Measurements from ENCODE around the gene CLEC4G. TPM values are rescaled to one million over a fixed set of nuclear protein-coding genes. Genes with fewer than 3 reads are reported as not detected.

The CLEC4G gene
- total and polyA plus RNA-seq, 2 of the 8 experiments (the other 6 are each of a cell fraction or from before 2014, with no cell fraction given): 0.35 to 2.9 TPM

DNA sequence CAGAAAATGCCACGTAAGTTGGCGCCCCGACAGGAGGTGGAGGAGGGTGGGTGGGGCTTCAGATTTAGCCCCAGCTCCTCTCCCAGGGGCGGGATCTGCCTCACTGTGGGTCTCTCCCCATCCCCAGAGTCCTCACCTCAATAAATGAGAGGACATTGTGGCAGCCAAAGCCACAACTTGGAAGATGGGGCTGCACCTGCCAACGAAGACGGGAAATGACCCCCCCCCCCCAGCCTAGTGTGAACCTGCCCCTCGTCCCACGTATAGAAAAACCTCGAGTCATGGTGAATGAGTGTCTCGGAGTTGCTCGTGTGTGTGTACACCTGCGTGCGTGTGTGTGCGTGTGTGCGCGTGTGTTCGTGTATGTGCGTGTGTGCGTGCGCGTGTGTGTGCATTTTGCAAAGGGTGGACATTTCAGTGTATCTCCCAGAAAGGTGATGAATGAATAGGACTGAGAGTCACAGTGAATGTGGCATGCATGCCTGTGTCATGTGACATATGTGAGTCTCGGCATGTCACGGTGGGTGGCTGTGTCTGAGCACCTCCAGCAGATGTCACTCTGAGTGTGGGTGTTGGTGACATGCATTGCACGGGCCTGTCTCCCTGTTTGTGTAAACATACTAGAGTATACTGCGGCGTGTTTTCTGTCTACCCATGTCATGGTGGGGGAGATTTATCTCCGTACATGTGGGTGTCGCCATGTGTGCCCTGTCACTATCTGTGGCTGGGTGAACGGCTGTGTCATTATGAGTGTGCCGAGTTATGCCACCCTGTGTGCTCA is 52.7 kb downstream of the CLEC4G start:
- no peak overlapping the region for H2BK5ac ChIP-seq (ENCODE audit: low read depth, low read length)
- H3K9ac ChIP-seq (replicated peaks in 1 of 4; ENCODE audit: extremely low read depth in 1 of 4, low read depth in 3 of 4, low read length in 3 of 4): no peak overlapping the region
- H2AFZ ChIP-seq (ENCODE audit: low read length): no peak overlapping the region
- no peak overlapping the region for H3K18ac ChIP-seq (ENCODE audit: extremely low read depth, low read length)
- no peak overlapping the region for H3K4me3 ChIP-seq (ENCODE audit: extremely low read depth in 1 of 4, insufficient read depth in 2 of 4, low read depth in 3 of 4, low read length in 4 of 4)
- no peak overlapping the region for H2BK120ac ChIP-seq (replicated peaks; ENCODE audit: low read depth, low read length)
- H3K27me3 ChIP-seq (replicated peaks in 1 of 4; ENCODE audit: control insufficient read depth in 3 of 4, extremely low read depth in 1 of 4, insufficient read depth in 3 of 4, low read length in 3 of 4): peaks cover 0 to 8% (median 3%) of the 10 kb centered on the region in 4 experiments; a peak in 2 of 7 replicates
- no peaks in the 10 kb centered on the region for H3K9me3 ChIP-seq (ENCODE audit: insufficient read depth in 2 of 2, low read depth in 1 of 2, low read length in 1 of 2)
- FAIRE-seq (no peak), DNase-seq (ENCODE audit: low read depth in 1 of 2, low spot score in 2 of 2) (no peak)
- no peak overlapping the region for H3K27ac ChIP-seq (ENCODE audit: low read depth, low read length)
- H3K23me2 ChIP-seq (ENCODE audit: low read depth, low read length): peaks cover 4% of the 10 kb centered on the region; the same call in 1 of the 2 replicates
- 0 out of 2 replicates have a peak overlapping the region, but pooled peaks have one; percentile 4 for H2BK12ac ChIP-seq (ENCODE audit: low read depth, low read length)
- H4K91ac ChIP-seq (replicated peaks; ENCODE audit: insufficient read length, low read length): no peak overlapping the region
- H3K79me2 ChIP-seq (ENCODE audit: control insufficient read depth in 1 of 2, insufficient read depth in 2 of 2, low read length in 2 of 2): peaks cover 0 to 6% of the 10 kb centered on the region in 2 experiments; a peak in 1 of 4 replicates
- no peak overlapping the region for H4K8ac ChIP-seq (ENCODE audit: extremely low read depth, insufficient read depth, low read length)
- H3K14ac ChIP-seq (ENCODE audit: insufficient read length): no peak overlapping the region
- H3K56ac ChIP-seq (replicated peaks; ENCODE audit: insufficient read length, low read depth, low read length): no peak overlapping the region
- 72% methylated on average over 28 of the region's 30 CpGs; no CpG with 5 or more reads in 1 of the 2 experiments for WGBS, 2 experiments (ENCODE audit: extremely low coverage in 1 of 2, insufficient coverage in 1 of 2, insufficient read length in 1 of 2, insufficient replicate concordance in 2 of 2, low coverage in 1 of 2, low lambda C conversion rate in 2 of 2, missing lambda C conversion rate in 1 of 2)
- peaks cover 0 to 6% (median 4%) of the 10 kb centered on the region in 4 experiments; a peak in 5 of 7 replicates for H3K4me1 ChIP-seq (replicated peaks in 1 of 4; ENCODE audit: control insufficient read depth in 3 of 4, insufficient read depth in 4 of 4, low read length in 3 of 4)
- H2BK15ac ChIP-seq (ENCODE audit: low read length): no peak overlapping the region
- no peak overlapping the region for H2BK20ac ChIP-seq (ENCODE audit: low read length)
- no peak overlapping the region for H4K5ac ChIP-seq (ENCODE audit: insufficient read length, low read depth, low read length)
- H2AK5ac ChIP-seq (ENCODE audit: low read depth, low read length): no peak overlapping the region
- H3K4ac ChIP-seq (replicated peaks; ENCODE audit: insufficient read length, low read depth, low read length): no peak overlapping the region
- no peak overlapping the region for H3K23ac ChIP-seq (ENCODE audit: insufficient read length)
- ChIA-PET CTCF (ENCODE audit: partially characterized antibody) (interaction anchor here (0.6 to 1.9 kb wide), 6 partner anchors 22 to 196 kb away, joined by 3 to 9 read pairs (median 3); no protein-coding TSS in a partner anchor), POLR2A (ENCODE audit: partially characterized antibody) (interaction anchor here (1.8 kb wide), 1 partner anchor 10 kb away, joined by 6 read pairs; the partner anchor contains the start of gene RETN)
- no peak for TF ChIP-seq EZH2 (IDR thresholded peaks at IDR 0.05; ENCODE audit: low read depth, low read length, severe bottlenecking)
- peak in 2 of 3 experiments; percentile 4 to 11; a peak in 2 of 4 replicates for TF ChIP-seq CTCF (IDR thresholded peaks at IDR 0.05; ENCODE audit: control extremely low read depth in 1 of 3, insufficient read depth in 1 of 3, low read depth in 1 of 3, low read length in 3 of 3)
- peaks cover 0 to 12% (median 6%) of the 10 kb centered on the region in 4 experiments; a peak in 4 of 8 replicates for H3K36me3 ChIP-seq (ENCODE audit: control insufficient read depth in 2 of 4, insufficient read depth in 4 of 4, low read length in 3 of 4)
- H4K20me1 ChIP-seq (replicated peaks in 1 of 2; ENCODE audit: control insufficient read depth in 1 of 2, insufficient read depth in 2 of 2, low read length in 2 of 2): peaks cover 0 to 8% of the 10 kb centered on the region in 2 experiments
- no peak overlapping the region for H3K4me2 ChIP-seq (ENCODE audit: insufficient read depth in 1 of 2, low read depth in 2 of 2, low read length in 2 of 2)
- H3K79me1 ChIP-seq (ENCODE audit: low read depth, low read length): peaks cover 4% of the 10 kb centered on the region

Measured in H1 (cell line).